IPS DF 6.9 (cell line): Measurements from ENCODE around the gene FOSL1.
"Not testable (repeated sequence)": the region's sequence is repeated elsewhere in the genome, so short reads cannot be mapped to it uniquely, and the experiment has no call there.

Source experiments
- DNase-seq: peaks from one replicate; pipeline ENCODE4 v3.0.0-alpha.2; 2013; ENCODE audit warnings: low read depth, low spot score
- H3K27ac ChIP-seq: one replicate; pipeline ENCODE4 v1.5.1; 2013; ENCODE audit warnings: low read length, control low read depth
- H3K27me3 ChIP-seq: 2 replicates; pipeline ENCODE4 v1.6.1; 2013; ENCODE audit warnings: mild to moderate bottlenecking, low read length; ENCODE audit not compliant: control insufficient read depth, insufficient read depth
- H3K36me3 ChIP-seq: 2 replicates; pipeline ENCODE4 v1.6.1; 2013; ENCODE audit warnings: low read length; ENCODE audit not compliant: control insufficient read depth, insufficient read depth
- H3K4me1 ChIP-seq: 2 replicates; pipeline ENCODE4 v1.6.1; 2013; ENCODE audit warnings: low read length; ENCODE audit not compliant: control insufficient read depth, insufficient read depth
- H3K4me3 ChIP-seq: 2 replicates; pipeline ENCODE4 v1.5.1; 2013; ENCODE audit warnings: mild to moderate bottlenecking, low read length
- H3K9me3 ChIP-seq: 2 replicates; pipeline ENCODE4 v1.6.1; 2013; ENCODE audit warnings: low read length, inconsistent platforms; ENCODE audit not compliant: control insufficient read depth, insufficient read depth
- WGBS: extraction: QIAGEN DNeasy Blood & Tissue Kit; methylation state at CpG from one replicate; pipeline ENCODE4 v1.1.7; 2013; ENCODE audit warnings: mixed read lengths, missing lambda C conversion rate; ENCODE audit not compliant: insufficient read length, insufficient coverage; 5-methylcytosine and 5-hydroxymethylcytosine counted together

FOSL1 gene

DNA sequence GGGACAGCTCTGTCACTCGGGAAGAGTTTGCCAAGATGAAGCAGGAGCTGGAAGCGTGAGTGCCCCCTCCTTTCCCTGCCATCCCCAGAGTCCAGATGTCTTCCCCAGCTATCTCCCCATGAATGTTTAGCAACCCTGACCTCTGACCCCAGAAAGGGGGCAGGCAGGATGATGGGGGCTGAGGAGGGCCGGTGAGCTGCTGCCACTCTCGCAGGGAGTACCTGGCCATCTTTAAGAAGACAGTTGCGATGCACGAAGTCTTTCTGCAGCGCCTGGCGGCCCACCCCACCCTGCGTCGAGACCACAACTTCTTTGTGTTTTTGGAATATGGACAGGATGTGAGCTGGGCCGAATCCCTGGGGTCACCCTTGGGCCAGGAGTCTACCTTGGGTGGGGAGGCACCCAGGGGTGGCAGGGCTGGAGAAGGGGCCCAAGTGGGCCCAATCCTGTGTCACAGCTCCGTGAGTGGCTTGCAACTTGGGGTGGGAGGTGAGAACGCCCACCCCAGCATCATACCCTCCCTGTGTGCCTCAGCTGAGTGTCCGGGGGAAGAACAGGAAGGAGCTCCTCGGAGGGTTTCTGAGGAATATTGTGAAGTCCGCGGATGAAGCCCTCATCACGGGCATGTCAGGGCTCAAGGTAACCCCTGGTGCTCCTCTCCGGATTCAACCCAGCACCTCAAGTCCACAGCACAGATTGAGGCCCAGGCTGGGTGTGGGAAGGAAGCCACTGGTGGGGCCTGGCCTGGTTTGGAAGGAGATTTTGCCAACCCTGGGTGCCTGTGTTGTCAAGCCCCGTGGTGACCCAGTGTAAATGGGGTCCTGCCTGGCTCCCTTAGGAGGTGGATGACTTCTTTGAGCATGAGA lies 49.7 kb downstream of the FOSL1 start:
- Histone ChIP-seq H3K27me3 (no peaks in the 10 kb centered on the region), H3K27ac (no peak overlapping the region), H3K36me3 (peaks cover 32% of the 10 kb centered on the region), H3K4me1 (no peaks in the 10 kb centered on the region), H3K9me3 (no peaks in the 10 kb centered on the region), H3K4me3 (no peak overlapping the region)
- no peak for DNase-seq
- WGBS = no CpG with 5 or more reads among the region's 20 CpGs

DNA sequence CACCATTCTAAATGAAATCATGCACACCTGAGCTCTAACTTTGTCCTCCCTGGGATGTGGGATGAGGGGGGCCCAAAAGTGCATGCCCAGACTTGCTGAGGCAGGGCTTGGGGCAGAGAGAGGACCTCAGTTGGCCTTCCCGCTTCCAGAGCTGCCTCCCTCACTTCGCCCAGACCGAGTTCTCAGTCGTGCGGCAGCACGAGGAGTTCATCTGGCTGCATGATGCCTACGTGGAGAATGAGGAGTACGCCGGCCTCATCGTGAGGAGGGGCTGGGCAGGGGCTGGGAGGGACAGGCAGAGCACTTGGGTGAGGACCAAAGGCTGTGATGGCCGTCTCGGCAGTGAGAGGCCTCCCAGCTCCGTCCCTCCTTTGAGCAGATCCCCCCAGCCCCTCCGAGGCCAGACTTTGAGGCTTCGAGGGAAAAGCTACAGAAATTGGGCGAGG lies 50.4 kb downstream of the FOSL1 start:
- Histone ChIP-seq H3K36me3 (peaks cover 26% of the 10 kb centered on the region; the same call in 1 of the 2 replicates), H3K27me3 (no peaks in the 10 kb centered on the region), H3K4me3 (no peak overlapping the region), H3K4me1 (no peaks in the 10 kb centered on the region), H3K27ac (no peak overlapping the region), H3K9me3 (no peaks in the 10 kb centered on the region)
- WGBS = no CpG with 5 or more reads among the region's 16 CpGs
- no peak for DNase-seq

DNA sequence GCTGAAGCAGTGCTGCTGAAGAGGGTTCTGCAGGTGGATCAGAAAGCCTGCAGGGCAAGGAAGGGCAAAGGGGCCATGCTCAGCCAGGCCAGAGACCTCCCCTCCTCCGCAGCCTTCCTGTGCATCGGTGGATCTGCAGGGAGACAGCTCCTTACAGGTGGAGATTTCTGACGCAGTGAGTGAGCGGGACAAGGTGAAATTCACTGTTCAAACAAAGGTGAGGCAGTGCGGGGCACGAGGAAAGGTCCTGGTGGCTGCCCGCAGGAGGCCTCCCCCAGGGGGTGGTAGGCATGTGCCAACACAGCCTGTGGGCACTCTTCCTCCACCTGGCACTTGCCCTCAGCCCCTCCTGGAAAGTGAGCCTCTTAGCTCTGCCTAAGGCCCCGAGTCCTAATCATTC lies 50.8 kb downstream of the FOSL1 start:
- DNase-seq = no peak
- Histone ChIP-seq H3K4me1 (no peaks in the 10 kb centered on the region), H3K9me3 (no peaks in the 10 kb centered on the region), H3K27ac (no peak overlapping the region), H3K36me3 (peaks cover 22% of the 10 kb centered on the region; the same call in 1 of the 2 replicates), H3K27me3 (no peaks in the 10 kb centered on the region), H3K4me3 (no peak overlapping the region)
- no CpG with 5 or more reads among the region's 8 CpGs for WGBS

DNA sequence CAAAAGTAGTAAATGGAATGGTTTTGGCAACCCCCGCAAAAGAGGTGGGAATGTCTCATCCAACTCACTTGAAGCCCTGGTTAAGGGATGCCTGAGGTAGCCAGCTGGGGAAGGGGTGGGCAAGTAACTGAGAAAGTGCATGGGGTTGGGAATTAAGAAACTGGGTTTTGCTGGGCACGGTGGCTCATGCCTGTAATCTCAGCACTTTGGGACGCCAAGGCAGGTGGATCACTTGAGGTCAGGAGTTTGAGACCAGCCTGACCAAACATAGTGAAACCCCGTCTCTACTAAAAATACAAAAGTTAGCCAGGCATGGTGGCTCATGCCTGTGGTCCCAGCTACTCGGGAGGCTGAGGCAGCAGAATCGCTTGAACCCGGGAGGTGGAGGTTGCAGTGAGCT lies 51.5 kb downstream of the FOSL1 start:
- not testable (repeated sequence) for H3K4me3 ChIP-seq, H3K27ac ChIP-seq, H3K9me3 ChIP-seq, DNase-seq, H3K4me1 ChIP-seq, H3K27me3 ChIP-seq
- H3K36me3 ChIP-seq = peaks cover 16% of the 10 kb centered on the region; the same call in 1 of the 2 replicates
- WGBS = no CpG with 5 or more reads among the region's 7 CpGs

DNA sequence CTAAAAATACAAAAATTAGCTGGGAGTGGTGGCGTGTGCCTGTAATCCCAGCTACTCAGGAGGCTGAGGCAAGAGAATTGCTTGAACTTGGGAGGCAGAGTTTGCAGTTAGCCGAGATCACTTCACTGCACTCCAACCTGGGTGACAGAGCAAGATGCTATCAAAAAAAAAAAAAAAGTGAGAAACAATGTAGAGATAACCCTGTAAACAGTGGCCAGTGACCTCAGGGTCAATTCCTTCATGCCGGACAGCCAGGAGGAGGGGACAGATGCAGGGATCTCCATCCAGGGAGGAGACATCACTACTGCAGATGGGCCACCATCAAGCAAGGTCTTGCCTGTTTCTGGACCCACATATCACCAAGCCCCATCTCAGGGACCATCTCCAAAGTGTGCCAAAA lies 52.4 kb downstream of the FOSL1 start:
- no peak overlapping the region for H3K4me3 ChIP-seq
- H3K27me3 ChIP-seq = no peaks in the 10 kb centered on the region
- peaks cover 8% of the 10 kb centered on the region; the same call in 1 of the 2 replicates for H3K36me3 ChIP-seq
- H3K27ac ChIP-seq = no peak overlapping the region
- H3K4me1 ChIP-seq = no peaks in the 10 kb centered on the region
- no peak for DNase-seq
- H3K9me3 ChIP-seq = no peaks in the 10 kb centered on the region
- no CpG with 5 or more reads among the region's 3 CpGs for WGBS

DNA sequence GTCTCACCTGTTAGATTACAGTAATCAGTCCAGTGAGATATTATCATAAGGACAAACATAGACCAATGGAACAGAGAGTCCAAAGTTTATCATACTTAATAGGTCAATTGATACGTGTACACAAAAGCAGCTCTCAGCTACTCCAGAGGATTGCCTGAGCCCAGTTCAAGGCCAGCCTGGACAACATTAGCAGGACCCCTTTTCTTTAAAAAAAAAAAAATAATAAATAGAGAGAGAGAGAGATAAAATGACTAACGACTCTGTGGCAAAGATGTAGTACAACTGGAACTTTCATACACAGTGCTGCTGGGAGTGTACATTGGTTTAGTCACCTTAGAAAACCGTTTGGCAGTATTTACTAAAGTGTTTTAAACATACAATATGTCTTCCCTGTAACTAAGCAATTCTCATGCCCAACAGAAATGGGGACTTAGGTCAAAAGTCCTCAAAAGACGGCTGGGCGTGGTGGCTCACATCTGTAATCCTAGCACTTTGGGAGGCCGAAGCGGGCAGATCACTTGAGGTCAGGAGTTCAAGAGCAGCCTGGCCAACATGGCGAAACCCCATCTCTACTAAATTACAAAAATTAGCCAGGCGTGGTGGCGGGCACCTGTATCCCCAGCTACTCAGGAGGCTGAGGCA lies 55.8 kb downstream of the FOSL1 start:
- DNase-seq = no peak
- Histone ChIP-seq H3K36me3 (no peaks in the 10 kb centered on the region), H3K4me3 (no peak overlapping the region), H3K9me3 (no peaks in the 10 kb centered on the region), H3K27me3 (no peaks in the 10 kb centered on the region), H3K4me1 (no peaks in the 10 kb centered on the region), H3K27ac (no peak overlapping the region)
- WGBS = no CpG with 5 or more reads among the region's 10 CpGs

DNA sequence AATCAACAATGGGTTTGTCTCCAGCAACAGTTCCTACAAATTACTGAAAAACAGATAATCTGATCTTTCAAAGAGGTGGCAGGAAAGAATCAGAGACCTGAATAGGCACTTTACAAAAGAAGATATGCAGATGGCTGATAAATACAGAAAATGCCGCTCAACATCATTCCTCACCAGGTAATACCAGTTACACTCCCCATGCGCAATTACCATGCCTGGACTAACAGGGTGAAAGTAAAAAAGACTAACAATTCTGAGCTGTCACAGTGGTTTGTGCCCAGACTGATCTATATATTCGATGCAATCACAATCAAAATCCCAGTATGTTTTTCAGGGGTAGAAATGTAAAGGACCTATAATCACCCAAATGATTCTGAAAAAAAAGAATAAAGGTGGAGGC lies 56.4 kb downstream of the FOSL1 start:
- no peak overlapping the region for H3K27ac ChIP-seq
- no peaks in the 10 kb centered on the region for H3K27me3 ChIP-seq
- H3K4me1 ChIP-seq = no peaks in the 10 kb centered on the region
- DNase-seq = no peak
- H3K9me3 ChIP-seq = no peaks in the 10 kb centered on the region
- H3K36me3 ChIP-seq = no peaks in the 10 kb centered on the region
- H3K4me3 ChIP-seq = no peak overlapping the region
- no CpG with 5 or more reads among the region's 3 CpGs for WGBS

DNA sequence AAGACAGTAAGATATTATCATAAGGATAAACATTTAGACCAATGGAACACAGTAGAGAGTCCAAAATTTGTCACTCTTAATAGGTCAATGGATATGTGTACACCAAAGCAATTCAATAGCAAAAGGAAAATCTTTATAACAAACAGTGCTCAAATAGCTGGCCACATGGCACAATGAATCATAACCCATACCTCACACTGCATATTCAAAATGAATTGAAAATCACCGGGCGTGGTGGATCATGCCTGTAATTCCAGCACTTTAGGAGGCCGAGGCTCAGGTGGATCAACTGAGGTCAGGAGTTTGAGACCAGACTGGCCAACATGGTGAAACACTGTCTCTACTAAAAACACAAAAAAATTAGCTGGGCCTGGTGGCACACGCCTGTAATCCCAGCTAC lies 58.0 kb downstream of the FOSL1 start:
- no CpG with 5 or more reads among the region's 4 CpGs for WGBS

More for the DNA sequence above, 58.0 kb downstream of the FOSL1 start:
- no peaks in the 10 kb centered on the region for H3K27me3 ChIP-seq
- H3K4me3 ChIP-seq = no peak overlapping the region
- no peak overlapping the region for H3K27ac ChIP-seq
- H3K4me1 ChIP-seq = no peaks in the 10 kb centered on the region
- no peak for DNase-seq
- H3K36me3 ChIP-seq = no peaks in the 10 kb centered on the region
- H3K9me3 ChIP-seq = no peaks in the 10 kb centered on the region
